SK-N-SH (cell line): ENCODE results near the gene CCM2.

Experiments
- CTCF ChIP-seq: fragments of 200-600 bp; sonication (generic); IDR thresholded peaks from 2 replicates; pipeline ENCODE4 v1.6.1; 2017; ENCODE audit warnings: antibody characterized with exemption, mild to moderate bottlenecking, moderate library complexity
- JUND ChIP-seq: IDR thresholded peaks from 2 replicates; pipeline ENCODE4 v1.4.0; 2012
- POLR2AphosphoS5 ChIP-seq: IDR thresholded peaks from 2 replicates; pipeline ENCODE4 v1.6.1; 2012; ENCODE audit warnings: low read depth, low read length
- RAD21 ChIP-seq: IDR thresholded peaks from 2 replicates; pipeline ENCODE4 v1.6.1; 2012; ENCODE audit warnings: mild to moderate bottlenecking, low read length
- USF2 ChIP-seq: fragments of 150-350 bp; IDR thresholded peaks from 2 replicates; pipeline ENCODE4 v1.6.1; 2017; ENCODE audit warnings: antibody characterized with exemption, low read length, low read depth, borderline replicate concordance

GRCh38 chr7:44967571-44968446 is 32.2 kb upstream of the CCM2 start:
- peak; percentile 56 for TF ChIP-seq RAD21
- peak; percentile 41 for TF ChIP-seq CTCF
- no peak for TF ChIP-seq JUND
- no peak for TF ChIP-seq POLR2AphosphoS5
- TF ChIP-seq USF2 = no peak
